Measurements from ENCODE around the gene ROBO1. TPM values are rescaled to one million over a fixed set of nuclear protein-coding genes. Genes with fewer than 3 reads are reported as not detected.

ROBO1 gene
- total and polyA plus RNA-seq, 12 donors, result 6.4 to 144 (median 43.9) TPM

GRCh38 chr3:78588906-78589621 is 1178.7 kb downstream of the ROBO1 start:
- Histone ChIP-seq H3K4me3 (no peak overlapping the region), H3K36me3 (replicated peaks in 1 of 2) (no peaks in the 10 kb centered on the region), H3K27me3 (no peaks in the 10 kb centered on the region), H3K27ac (no peak overlapping the region), H3K9me3 (replicated peaks in 1 of 3) (no peaks in the 10 kb centered on the region), H3K4me1 (replicated peaks in 1 of 2) (no peaks in the 10 kb centered on the region)
- 92 to 95% (median 94%) methylated on average over 3 of the region's 3 CpGs for WGBS, 4 donors
- intact Hi-C loops (cut with DNase I), result no loop called here
- no peak for DNase-seq
- TF ChIP-seq, protein P1, sequence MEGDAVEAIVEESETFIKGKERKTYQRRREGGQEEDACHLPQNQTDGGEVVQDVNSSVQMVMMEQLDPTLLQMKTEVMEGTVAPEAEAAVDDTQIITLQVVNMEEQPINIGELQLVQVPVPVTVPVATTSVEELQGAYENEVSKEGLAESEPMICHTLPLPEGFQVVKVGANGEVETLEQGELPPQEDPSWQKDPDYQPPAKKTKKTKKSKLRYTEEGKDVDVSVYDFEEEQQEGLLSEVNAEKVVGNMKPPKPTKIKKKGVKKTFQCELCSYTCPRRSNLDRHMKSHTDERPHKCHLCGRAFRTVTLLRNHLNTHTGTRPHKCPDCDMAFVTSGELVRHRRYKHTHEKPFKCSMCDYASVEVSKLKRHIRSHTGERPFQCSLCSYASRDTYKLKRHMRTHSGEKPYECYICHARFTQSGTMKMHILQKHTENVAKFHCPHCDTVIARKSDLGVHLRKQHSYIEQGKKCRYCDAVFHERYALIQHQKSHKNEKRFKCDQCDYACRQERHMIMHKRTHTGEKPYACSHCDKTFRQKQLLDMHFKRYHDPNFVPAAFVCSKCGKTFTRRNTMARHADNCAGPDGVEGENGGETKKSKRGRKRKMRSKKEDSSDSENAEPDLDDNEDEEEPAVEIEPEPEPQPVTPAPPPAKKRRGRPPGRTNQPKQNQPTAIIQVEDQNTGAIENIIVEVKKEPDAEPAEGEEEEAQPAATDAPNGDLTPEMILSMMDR (IDR thresholded peaks at IDR 0.05), result no peak
- no peak for TF ChIP-seq POLR2A (IDR thresholded peaks at IDR 0.05)

- DNase-seq, result peak in 1 of 7 donors; percentile 1
- no peaks in the 10 kb centered on the region for H3K4me1 ChIP-seq (replicated peaks in 1 of 2)
- intact Hi-C loops (cut with DNase I), result no loop called here
- no peaks in the 10 kb centered on the region for H3K27me3 ChIP-seq
- TF ChIP-seq, protein P1 (IDR thresholded peaks at IDR 0.05), result no peak
- no peak for TF ChIP-seq POLR2A (IDR thresholded peaks at IDR 0.05)
- no peak overlapping the region for H3K4me3 ChIP-seq
- H3K27ac ChIP-seq, result no peak overlapping the region
- WGBS, 4 donors, result 53 to 78% (median 69%) methylated on average over 2 of the region's 2 CpGs
- H3K9me3 ChIP-seq (replicated peaks in 1 of 3), result no peaks in the 10 kb centered on the region
- no peaks in the 10 kb centered on the region for H3K36me3 ChIP-seq (replicated peaks in 1 of 2)
These were observed 1187.1 kb downstream of the ROBO1 start for GRCh38 chr3:78580681-78581080.

DNA sequence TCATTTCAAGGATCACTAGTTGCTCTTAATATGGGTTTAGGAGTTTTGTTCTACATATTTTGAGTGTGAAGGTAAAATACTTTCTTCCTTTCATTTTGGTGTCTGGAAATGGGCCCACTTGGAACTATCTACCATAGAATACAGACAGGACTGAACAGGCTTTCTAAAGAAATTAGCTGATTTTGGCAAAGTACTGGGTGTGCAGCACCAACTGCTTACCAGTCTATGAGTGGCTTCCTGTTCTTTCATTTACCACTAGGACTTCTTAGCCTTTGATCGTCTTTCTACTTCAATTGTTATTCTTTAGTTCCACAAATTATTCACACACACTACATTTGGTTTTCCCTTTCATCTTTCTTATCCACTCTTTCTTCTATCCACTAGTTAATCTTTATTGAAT is 1196.3 kb downstream of the ROBO1 start:
- no peak for DNase-seq
- Histone ChIP-seq H3K36me3 (replicated peaks in 1 of 2) (no peaks in the 10 kb centered on the region), H3K4me3 (no peak overlapping the region), H3K4me1 (replicated peaks in 1 of 2) (no peaks in the 10 kb centered on the region), H3K27ac (no peak overlapping the region), H3K9me3 (replicated peaks in 1 of 3) (no peaks in the 10 kb centered on the region), H3K27me3 (no peaks in the 10 kb centered on the region)
- intact Hi-C loops (cut with DNase I), result no loop called here
- TF ChIP-seq, protein P1 (IDR thresholded peaks at IDR 0.05), result no peak
- no peak for TF ChIP-seq POLR2A (IDR thresholded peaks at IDR 0.05)
- 79 to 88% (median 84%) methylated on average over 1 of the region's 1 CpG for WGBS, 4 donors

DNA sequence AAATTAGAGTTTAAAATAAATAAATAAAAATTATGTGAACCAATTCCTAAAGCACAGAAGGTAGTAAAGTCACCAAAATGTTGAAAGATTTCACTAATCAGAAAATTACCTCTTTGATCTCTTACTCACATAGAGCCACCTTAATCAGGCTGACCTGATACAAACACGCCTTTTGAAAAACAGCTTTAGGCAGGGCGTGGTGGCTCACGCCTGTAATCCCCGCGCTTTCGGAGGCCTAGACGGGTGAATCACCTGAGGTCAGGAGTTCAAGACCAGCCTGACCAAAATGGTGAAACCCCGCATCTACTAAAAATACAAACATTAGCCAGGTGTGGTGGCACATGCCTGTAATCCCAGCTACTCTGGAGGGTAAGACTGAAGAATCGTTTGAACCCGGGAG is 1197.3 kb downstream of the ROBO1 start:
- no peaks in the 10 kb centered on the region for H3K9me3 ChIP-seq (replicated peaks in 1 of 3)
- no peaks in the 10 kb centered on the region for H3K4me1 ChIP-seq (replicated peaks in 1 of 2)
- no peaks in the 10 kb centered on the region for H3K36me3 ChIP-seq (replicated peaks in 1 of 2)
- 89 to 96% (median 93%) methylated on average over 10 of the region's 10 CpGs for WGBS, 4 donors
- no peaks in the 10 kb centered on the region for H3K27me3 ChIP-seq
- no peak overlapping the region for H3K27ac ChIP-seq
- no peak for DNase-seq
- H3K4me3 ChIP-seq, result no peak overlapping the region
- intact Hi-C loops (cut with DNase I), result no loop called here
- TF ChIP-seq POLR2A (IDR thresholded peaks at IDR 0.05), result no peak
- TF ChIP-seq, protein P1 (IDR thresholded peaks at IDR 0.05), result no peak
